GM23338 (cell line): ENCODE measurements around the gene DLK1. TPM values are rescaled to one million over a fixed set of nuclear protein-coding genes. Genes with fewer than 3 reads are reported as not detected.

Experiments used
- ATAC-seq: fragments of 200-7000 bp; cut with Tn5 transposase; 3 replicates; pipeline ENCODE4 v1.9.1; 2020
- DNase-seq: peaks from one replicate; pipeline ENCODE4 v3.0.0-alpha.2; 2015; ENCODE audit warnings: low spot score
- H2AFZ ChIP-seq: fragments of 200-600 bp; sonication (generic); 2 replicates; pipeline ENCODE4 v1.8.0; 2016; ENCODE audit warnings: antibody characterized with exemption, mild to moderate bottlenecking, moderate library complexity
- H3F3A ChIP-seq: fragments of 200-600 bp; sonication (generic); replicated peaks from 2 replicates; pipeline ENCODE4 v1.8.0; 2017; ENCODE audit warnings: antibody characterized with exemption, mixed run types, low read depth
- H3K27ac ChIP-seq: fragments of 200-600 bp; sonication (generic); 2 replicates; pipeline ENCODE4 v1.6.1; 2016; ENCODE audit warnings: low read depth
- H3K27me3 ChIP-seq: fragments of 200-600 bp; sonication (generic); 2 replicates; pipeline ENCODE4 v1.8.0; 2016; ENCODE audit warnings: mild to moderate bottlenecking, mixed run types, moderate library complexity; ENCODE audit not compliant: insufficient read depth
- H3K36me3 ChIP-seq: fragments of 200-600 bp; sonication (generic); 2 replicates; pipeline ENCODE4 v1.8.0; 2016; ENCODE audit warnings: mild to moderate bottlenecking; ENCODE audit not compliant: insufficient read depth
- H3K4me1 ChIP-seq: fragments of 200-600 bp; sonication (generic); 2 replicates; pipeline ENCODE4 v1.8.0; 2016; ENCODE audit warnings: mild to moderate bottlenecking, moderate library complexity; ENCODE audit not compliant: insufficient read depth
- H3K4me2 ChIP-seq: fragments of 200-600 bp; sonication (generic); 2 replicates; pipeline ENCODE4 v1.7.1; 2017; ENCODE audit warnings: mixed run types
- H3K4me3 ChIP-seq: fragments of 200-600 bp; sonication (generic); 2 replicates; pipeline ENCODE4 v1.6.1; 2016; ENCODE audit warnings: mixed run types
- H3K79me2 ChIP-seq: fragments of 200-600 bp; sonication (generic); replicated peaks from 2 replicates; pipeline ENCODE4 v1.8.0; 2017; ENCODE audit warnings: mild to moderate bottlenecking; ENCODE audit not compliant: insufficient read depth
- H3K9me2 ChIP-seq: fragments of 200-600 bp; sonication (generic); 2 replicates; pipeline ENCODE4 v1.8.0; 2017; ENCODE audit not compliant: insufficient read depth
- H4K20me1 ChIP-seq: fragments of 200-600 bp; sonication (generic); replicated peaks from 2 replicates; pipeline ENCODE4 v1.8.0; 2017; ENCODE audit warnings: mild to moderate bottlenecking; ENCODE audit not compliant: insufficient read depth
- H3K27ac Mint-ChIP-seq: 2 replicates; pipeline ENCODE4 v1.8.0; 2020; ENCODE audit warnings: inconsistent platforms, mild to moderate bottlenecking, moderate library complexity, mixed read lengths
- H3K27me3 Mint-ChIP-seq: 3 replicates; pipeline ENCODE4 v1.8.0; 2022; ENCODE audit warnings: low read depth, mild to moderate bottlenecking, moderate library complexity, mixed read lengths, inconsistent platforms; ENCODE audit not compliant: insufficient read depth, poor library complexity
- H3K36me3 Mint-ChIP-seq: 3 replicates; pipeline ENCODE4 v1.8.0; 2021; ENCODE audit warnings: low read depth, mild to moderate bottlenecking, inconsistent platforms, moderate library complexity, mixed read lengths
- H3K4me1 Mint-ChIP-seq: 3 replicates; pipeline ENCODE4 v1.8.0; 2020; ENCODE audit warnings: mild to moderate bottlenecking, inconsistent platforms, mixed read lengths
- H3K4me3 Mint-ChIP-seq: 3 replicates; pipeline ENCODE4 v1.8.0; 2021; ENCODE audit warnings: moderate library complexity, mild to moderate bottlenecking, inconsistent platforms, mixed read lengths
- H3K9me3 Mint-ChIP-seq: 3 replicates; pipeline ENCODE4 v1.8.0; 2020; ENCODE audit warnings: moderate library complexity, mild to moderate bottlenecking, inconsistent platforms, mixed read lengths
- EZH2phosphoT487 ChIP-seq: fragments of 200-600 bp; sonication (generic); IDR thresholded peaks from one replicate; pipeline ENCODE4 v1.8.1; 2018; ENCODE audit warnings: antibody characterized with exemption; ENCODE audit not compliant: unreplicated experiment
- NANOG ChIP-seq: IDR thresholded peaks from 2 replicates; pipeline ENCODE4 v1.6.1; 2016; ENCODE audit warnings: antibody characterized with exemption, borderline replicate concordance
- STAT1 ChIP-seq: IDR thresholded peaks from one replicate; pipeline ENCODE4 v1.6.1; 2016; ENCODE audit warnings: antibody characterized with exemption; ENCODE audit not compliant: unreplicated experiment
- ZNF114 ChIP-seq: fragments of 250-450 bp; sonication (Bioruptor Pico); IDR thresholded peaks from 2 replicates; pipeline ENCODE4 v1.5.0; 2020; ENCODE audit warnings: mild to moderate bottlenecking, moderate library complexity
- ZNF462 ChIP-seq: fragments of 250-450 bp; sonication (Bioruptor Pico); IDR thresholded peaks from 2 replicates; pipeline ENCODE4 v1.5.0; 2020; ENCODE audit warnings: mild to moderate bottlenecking, moderate library complexity
- polyA plus RNA-seq: library from polyadenylated mRNA; unstranded; fragments of >200 nt; fragmentation: Nextera tagmentation; extraction: Ambion mirVana; gene quantifications from 2 replicates; pipeline ENCODE4 v1.2.1, GENCODE V29; 2016
- total RNA-seq: library from RNA; depleted of rRNA; stranded (reverse); fragments of >200 nt; shearing (Covaris generic); gene quantifications from 2 replicates; pipeline ENCODE4 v1.2.3, GENCODE V29; 2014
- TF ChIP-seq, protein P1 (sequence below): IDR thresholded peaks from one replicate; pipeline ENCODE4 v1.6.1; 2018; ENCODE audit warnings: antibody characterized with exemption; ENCODE audit not compliant: unreplicated experiment

Gene DLK1
- total and polyA plus RNA-seq, 2 experiments from 2014 or later, result 1.1 to 1.2 TPM

GRCh38 chr14:100712490-100712889 is 14.2 kb upstream of the DLK1 start (continued):
- TF ChIP-seq ZNF462 (CRISPR knock-in tag), result no peak
- TF ChIP-seq STAT1, result no peak
- TF ChIP-seq, protein P1, sequence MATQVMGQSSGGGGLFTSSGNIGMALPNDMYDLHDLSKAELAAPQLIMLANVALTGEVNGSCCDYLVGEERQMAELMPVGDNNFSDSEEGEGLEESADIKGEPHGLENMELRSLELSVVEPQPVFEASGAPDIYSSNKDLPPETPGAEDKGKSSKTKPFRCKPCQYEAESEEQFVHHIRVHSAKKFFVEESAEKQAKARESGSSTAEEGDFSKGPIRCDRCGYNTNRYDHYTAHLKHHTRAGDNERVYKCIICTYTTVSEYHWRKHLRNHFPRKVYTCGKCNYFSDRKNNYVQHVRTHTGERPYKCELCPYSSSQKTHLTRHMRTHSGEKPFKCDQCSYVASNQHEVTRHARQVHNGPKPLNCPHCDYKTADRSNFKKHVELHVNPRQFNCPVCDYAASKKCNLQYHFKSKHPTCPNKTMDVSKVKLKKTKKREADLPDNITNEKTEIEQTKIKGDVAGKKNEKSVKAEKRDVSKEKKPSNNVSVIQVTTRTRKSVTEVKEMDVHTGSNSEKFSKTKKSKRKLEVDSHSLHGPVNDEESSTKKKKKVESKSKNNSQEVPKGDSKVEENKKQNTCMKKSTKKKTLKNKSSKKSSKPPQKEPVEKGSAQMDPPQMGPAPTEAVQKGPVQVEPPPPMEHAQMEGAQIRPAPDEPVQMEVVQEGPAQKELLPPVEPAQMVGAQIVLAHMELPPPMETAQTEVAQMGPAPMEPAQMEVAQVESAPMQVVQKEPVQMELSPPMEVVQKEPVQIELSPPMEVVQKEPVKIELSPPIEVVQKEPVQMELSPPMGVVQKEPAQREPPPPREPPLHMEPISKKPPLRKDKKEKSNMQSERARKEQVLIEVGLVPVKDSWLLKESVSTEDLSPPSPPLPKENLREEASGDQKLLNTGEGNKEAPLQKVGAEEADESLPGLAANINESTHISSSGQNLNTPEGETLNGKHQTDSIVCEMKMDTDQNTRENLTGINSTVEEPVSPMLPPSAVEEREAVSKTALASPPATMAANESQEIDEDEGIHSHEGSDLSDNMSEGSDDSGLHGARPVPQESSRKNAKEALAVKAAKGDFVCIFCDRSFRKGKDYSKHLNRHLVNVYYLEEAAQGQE, result no peak
- TF ChIP-seq EZH2phosphoT487, result no peak

DNA sequence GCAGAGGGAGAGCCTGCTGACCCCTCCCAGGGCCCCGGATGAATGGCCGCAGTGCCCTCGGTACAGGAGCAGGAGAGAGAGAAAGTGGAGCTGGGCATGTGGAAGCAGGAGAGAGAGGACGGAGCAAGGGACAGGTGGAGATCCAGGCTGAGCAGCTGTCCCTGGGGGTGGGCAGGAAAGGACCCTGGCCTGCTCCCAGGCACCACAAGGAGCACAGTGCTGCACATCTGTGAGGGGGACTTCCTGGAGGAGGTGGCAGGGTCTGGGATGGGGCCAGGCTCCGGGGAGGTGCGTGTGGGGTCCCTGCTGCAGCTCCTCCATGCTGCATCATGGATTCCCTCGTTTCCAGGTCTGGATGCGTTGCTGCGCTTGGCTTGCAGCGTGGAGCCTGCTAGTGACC is 13.0 kb upstream of the DLK1 start:
- Mint-ChIP-seq H3K4me1 (peaks cover 30% of the 10 kb centered on the region), H3K9me3 (no peaks in the 10 kb centered on the region), H3K27me3 (peaks cover 28% of the 10 kb centered on the region), H3K36me3 (no peaks in the 10 kb centered on the region; the same call in 2 of the 3 replicates), H3K4me3 (no peak overlapping the region), H3K27ac (no peak overlapping the region; the same call in 1 of the 2 replicates)
- no peak overlapping the region for H2AFZ ChIP-seq
- H3K4me1 ChIP-seq, result peaks cover 17% of the 10 kb centered on the region
- TF ChIP-seq NANOG (no peak), ZNF114 (CRISPR knock-in tag) (no peak)
- no peaks in the 10 kb centered on the region for H3K79me2 ChIP-seq
- H3K27ac ChIP-seq, result no peak overlapping the region
- no peaks in the 10 kb centered on the region for H3K36me3 ChIP-seq
- H3K4me2 ChIP-seq, result no peak overlapping the region
- no peak for ATAC-seq
- no peaks in the 10 kb centered on the region for H4K20me1 ChIP-seq
- DNase-seq, result no peak
- H3K4me3 ChIP-seq, result no peak overlapping the region
- no peaks in the 10 kb centered on the region for H3K9me2 ChIP-seq
- H3F3A ChIP-seq, result no peaks in the 10 kb centered on the region
- H3K27me3 ChIP-seq, result peaks cover 20% of the 10 kb centered on the region
